ENCODE data around the gene GULP1.

Gene GULP1

DNA sequence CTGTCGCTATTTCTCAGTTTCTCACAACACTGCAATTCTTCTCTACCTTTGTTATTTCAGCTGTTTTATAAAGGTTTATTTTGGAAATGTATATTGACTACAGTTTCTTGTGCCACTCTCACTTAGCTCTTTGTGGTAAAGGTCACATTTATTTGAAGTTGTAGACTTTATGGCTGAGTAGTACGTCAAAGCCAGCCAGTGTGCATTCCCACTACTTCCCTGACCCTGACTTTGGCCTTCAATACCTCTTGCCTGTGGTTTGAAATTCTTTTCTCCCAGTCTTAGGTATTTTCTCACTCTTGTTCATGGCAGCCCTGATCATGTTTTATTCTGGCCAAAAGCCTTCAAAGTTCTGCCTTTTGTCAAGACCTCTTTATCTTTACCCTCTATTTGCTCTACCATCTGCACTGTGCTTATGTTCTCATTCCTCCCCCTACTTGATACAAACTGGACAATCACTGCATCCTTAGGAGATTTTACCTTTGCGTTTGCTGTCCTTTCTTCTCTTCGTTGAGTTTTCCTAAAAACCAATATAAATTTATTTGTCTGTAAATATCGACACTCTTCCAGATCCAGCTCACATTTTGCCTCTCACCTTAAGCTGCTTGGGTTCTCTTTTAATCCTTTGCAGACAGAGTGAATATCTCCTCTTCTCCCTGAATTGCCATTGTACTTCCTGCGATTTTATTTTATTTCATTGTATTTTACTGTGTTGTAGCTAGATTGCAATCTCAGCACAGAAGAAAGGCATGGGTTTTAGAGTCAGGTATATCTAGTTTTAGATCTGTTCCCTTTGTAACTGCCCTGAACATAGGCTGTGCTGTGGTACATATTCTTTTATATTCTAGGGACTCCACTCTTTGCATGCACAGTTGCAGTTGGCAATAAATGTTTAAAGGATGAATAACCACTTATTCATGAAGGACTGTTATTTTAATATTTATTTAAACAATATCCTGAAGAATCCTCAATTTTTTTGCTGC, 31.2 kb downstream of the GULP1 start:
- no peak for DNase-seq

DNA sequence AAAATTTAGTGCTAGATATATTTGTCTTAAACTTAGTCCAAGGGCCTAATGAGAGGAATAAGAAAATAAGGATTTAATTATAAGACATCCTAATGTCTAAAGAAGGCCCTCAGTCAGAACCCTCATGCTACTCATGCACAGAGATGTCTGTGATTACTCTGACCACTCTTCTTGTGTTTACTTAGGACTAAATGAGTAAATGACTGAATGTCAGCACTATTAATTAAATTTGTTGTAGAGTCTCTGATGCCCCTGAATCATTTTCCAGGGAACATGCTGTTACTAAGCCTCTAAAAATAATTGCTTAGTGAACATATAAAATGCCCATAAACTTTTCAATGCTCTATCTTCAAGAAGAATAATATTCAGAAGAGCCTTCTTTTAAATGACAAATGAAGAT, 32.4 kb downstream of the GULP1 start:
- DNase-seq, result no peak

DNA sequence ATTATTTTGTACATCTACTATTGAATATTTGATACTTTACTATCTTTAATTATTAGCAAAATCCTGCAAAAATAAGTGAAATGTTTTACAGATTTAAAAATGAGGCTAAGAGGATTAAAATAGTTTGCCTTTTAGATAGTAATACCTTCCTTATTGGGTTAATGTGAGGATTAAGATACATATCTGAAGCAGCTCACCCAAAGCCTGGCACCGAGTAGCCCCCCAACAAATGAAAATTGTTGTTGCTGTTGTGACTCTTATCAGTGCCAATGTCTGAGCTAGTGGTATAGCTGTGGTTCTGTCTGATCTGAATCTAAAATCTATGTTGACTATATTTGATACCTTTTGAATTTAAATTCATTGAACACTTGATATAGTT, 34.6 kb downstream of the GULP1 start:
- no peak for DNase-seq

DNA sequence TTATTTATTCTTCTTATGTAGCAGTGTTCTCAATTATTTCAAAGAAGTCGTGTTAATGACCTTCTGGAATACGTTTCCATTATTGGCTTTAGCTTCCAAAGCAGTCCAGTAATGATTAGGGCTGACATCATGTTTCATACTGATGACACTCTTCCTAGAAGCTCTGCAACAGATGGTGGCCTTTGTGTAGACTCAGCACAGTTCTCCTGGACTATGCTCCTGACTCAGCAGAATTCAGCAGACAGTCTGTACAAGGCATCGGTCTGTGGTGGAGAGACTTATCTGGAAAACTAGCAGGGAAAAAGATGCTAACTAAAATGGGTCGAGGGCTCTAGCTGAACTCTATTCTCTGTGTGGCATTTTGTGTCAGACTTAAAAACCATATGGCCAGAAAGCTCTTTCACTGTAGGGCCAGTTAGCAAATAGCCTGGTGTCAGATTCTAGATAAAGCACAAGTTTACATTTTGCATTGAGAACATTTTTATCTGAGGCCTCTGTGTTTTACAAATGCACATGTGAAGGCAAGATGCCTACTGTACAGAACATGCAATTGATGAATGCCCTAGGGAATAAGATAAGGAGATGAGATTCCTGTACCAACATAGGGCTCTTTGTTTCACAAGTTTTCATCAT, 35.1 kb downstream of the GULP1 start:
- no peak for DNase-seq

DNA sequence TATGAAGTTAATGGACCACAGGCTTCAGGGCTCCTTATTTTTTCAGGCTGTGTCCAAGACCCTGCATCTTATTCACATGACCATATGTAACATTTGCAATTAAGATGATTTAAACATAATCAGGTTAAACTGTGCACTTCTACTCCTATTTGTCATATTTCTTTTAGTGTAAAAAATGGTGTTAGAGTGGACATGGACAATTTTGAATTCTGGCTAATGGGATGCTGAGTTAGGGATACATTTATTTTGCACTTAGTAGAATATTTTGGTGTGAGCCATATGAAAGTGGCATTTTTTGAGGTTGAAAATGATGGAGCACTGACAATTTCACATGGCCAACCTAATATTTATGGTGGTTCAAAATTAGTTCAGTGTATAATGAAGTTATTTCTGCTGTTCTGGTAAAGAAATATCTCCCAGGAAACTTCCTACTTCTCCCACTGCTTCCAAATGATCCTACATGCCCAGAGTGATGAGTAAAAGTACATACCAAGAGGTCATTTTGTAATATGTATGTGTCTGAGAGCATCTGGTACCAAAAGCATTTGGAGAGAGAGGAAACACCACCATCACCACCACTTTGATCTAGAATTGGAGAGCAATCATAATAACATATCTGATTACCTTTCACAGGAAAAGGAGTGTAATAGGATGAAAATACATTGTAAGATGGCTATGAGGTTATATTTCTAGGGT, 36.0 kb downstream of the GULP1 start:
- DNase-seq, result no peak

DNA sequence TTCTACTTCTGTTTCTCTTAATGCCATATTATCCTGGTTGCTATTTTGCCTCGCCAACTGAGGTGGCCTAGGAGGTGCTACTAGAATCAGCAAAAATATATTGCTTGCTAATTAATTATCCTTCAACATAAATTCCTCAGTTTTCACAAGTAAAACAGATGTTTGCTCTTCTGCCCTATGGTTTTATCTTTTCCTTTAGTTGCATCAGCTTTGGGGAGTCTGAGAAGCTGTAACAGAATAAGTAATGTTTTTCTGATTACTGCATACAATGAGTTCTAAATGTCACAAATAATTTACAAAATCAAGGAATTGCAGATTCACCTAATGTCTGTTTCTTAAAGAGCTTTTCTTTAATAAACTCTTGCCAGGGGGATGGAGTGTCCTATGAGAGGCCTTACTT, 36.7 kb downstream of the GULP1 start:
- no peak for DNase-seq

DNA sequence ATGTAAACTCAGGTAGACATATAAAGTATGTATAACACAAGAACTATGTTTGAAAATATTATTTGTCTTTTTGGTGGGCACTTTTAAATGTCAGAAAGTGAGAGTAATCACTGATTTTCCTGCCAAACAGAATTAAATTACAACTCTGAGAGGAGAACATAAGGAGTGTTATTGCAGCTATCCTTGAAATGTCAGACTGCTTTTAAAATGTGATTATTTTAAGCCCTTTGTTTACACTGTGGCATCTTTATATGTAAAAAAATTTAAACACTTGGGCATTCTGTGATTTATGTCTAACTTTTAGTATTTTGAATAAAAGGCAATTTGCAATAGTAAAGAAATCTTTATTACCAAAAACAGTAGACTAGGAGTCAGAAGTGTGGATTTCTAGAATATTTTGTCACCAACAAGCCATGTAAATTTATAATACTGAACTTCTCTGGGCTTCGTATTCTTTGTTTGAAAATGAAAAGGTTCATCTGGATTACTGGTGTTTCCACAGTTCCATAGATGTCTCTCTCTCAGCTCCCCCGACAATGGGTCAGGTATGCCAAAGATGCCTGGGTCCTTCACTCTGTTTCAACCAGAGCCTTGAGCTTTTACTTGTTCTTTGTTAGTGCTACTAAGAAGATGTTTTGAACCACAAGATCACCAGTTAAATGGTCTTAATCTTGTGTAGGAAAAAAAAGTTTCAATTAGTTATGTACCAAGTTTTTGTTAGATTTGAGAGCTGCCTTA, 38.8 kb downstream of the GULP1 start:
- no peak for DNase-seq

DNA sequence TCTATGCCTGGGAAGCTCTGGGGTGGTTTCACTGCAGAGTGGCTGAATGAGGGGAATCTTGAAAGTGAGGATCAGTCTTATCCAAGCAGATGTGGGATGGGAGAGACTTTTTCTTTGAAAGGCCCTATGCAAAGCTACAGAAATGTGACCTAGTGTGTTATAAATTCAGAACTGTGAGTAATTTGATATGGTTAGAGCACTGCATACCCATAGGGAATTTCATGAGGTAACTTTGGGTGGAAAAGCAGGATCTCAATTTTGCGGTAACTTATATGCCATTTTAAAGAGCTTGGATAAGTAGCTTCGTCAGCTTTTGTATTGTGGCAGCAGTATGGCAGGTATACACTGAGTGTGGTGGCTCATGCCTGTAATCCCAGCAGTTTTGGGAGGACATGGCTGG, 40.9 kb downstream of the GULP1 start:
- DNase-seq, result no peak

DNA sequence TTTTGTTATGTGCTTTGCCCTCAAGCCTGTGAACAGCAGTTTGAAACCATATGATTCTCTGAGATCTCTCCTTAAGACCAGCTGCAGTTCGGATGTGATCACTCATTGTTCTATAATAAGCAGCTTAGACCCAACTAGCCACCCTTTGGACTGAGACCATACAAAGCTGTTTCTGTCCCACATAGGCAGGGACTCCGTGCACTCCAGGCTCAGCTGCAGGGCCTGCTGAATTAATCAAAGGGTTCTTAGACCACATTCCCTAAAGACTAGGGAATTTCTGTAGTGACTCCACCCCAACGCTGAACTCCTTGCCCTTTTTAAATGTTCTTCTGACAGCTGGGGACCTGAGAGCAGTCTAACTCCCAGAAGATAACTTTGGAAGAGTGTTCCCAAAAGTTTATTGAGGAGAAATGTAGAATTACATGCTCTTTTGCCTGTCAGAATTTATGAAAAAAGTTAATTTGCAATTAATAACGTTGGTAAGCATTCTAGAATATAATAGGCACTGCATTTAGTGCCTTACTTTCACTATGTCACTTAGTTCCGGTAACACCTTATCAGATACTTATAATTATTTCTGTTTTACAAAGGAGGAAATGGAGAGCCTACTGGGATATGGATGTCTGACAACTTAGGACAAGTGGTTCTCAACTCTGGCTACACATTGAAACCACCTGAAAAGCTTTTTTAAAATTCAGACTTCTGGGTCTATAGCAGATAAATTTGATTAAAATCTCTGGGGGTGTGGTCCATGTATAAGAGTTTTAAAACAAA, 42.3 kb downstream of the GULP1 start:
- no peak for DNase-seq

DNA sequence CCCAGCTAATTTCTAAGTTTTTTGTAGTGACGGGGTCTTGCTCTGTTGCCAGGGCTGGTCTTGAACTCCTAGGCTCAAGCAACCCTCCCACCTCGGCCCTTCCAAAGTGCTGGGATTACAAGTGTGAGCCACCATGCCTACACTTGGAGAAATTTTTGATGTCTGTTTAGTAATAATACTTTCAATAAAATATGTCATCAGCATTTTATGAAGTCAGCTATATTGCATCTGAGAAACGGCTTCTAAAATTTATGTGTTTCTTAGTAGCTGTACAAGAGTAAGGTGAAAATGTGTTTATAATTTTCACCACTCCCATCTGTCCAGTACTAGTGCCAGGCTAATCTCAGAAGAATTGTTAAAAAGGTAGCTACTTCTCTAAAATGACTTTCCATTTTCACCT, 46.8 kb downstream of the GULP1 start:
- DNase-seq, result no peak

DNA sequence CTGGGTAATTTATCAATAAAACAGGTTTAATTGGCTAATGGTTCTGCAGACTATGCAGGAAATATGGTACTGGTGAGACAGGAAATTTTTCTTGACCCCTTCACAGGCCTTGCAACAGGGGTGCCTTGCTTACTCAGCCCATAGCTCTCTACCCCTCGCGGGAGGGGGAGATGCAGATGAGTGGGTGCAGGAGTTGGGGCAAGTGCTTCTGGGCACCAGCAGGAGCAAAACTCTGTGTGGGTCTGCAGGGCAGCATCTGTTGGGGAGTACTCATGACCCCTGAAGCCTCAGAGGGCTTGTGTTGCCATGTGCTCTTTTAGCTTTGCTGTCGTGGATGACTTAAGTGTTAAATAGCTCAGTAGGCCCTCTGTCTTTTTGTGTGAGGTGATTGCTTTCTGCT, 48.6 kb downstream of the GULP1 start:
- no peak for DNase-seq

DNA sequence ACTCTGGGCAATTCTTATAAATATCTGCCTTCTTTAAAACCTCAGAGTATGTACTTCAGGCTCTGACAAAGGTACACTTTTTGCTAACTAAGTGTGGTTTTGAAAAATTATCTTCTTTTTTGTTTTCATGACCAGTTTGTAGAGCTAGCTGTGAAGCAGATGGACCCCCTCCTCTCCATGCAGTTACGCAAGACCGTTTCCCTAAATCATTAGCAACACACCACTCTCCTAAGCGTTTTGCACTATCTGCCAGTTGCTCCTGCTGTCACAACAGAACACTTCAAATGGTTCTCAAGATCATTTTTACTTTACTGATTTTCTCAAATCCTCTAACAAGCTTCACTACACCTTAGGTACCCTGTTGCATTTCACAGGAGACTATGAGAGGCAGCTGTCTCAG, 53.3 kb downstream of the GULP1 start:
- DNase-seq, result no peak

DNA sequence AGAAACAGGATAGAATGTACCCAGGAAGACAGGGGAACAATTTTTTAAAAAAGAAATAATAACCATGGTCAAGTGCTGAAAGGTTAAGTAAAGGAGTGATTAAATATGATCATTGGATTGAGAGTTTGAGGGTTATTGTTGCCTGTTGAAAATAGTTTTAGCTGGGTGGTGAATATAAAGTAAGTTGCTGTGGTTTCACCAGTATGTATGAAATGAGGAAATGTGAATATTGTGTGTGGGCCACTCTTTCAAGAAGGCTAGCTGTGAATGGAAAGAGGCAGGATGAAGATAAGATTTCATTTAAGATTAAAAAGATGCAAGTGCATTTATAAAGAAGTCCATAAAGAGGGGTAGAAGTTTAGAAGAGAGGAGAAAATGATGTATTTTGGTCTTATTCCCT, 53.8 kb downstream of the GULP1 start:
- DNase-seq, result no peak

DNA sequence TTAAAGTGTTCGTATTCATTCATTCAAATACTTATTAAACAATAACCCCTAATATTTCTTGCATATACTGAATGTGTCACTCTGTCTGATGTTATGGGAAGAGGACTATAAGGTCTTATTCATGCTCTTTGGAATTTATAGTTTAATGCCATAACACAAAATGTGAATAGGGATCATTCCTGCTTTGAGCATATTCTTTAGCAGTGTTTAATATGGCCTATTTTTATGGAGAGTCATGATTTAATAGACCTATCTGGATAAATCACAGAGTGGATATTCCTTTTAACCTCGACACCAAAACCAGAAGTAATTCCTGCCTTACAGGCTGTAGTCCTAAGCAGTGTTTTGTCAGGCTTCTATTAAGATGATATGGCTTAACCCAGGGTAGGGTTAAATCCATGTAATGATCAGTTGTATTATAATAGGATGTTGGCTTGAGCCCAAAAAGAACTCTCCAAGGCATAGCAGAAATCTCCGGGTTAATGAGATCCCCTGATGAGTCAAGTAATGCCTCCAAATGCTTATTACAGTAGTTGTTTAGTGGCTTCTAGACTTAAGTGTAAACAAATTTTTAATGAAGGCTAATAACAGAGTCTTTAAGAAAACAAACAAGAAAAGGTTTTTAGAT, 54.3 kb downstream of the GULP1 start:
- DNase-seq, result no peak

DNA sequence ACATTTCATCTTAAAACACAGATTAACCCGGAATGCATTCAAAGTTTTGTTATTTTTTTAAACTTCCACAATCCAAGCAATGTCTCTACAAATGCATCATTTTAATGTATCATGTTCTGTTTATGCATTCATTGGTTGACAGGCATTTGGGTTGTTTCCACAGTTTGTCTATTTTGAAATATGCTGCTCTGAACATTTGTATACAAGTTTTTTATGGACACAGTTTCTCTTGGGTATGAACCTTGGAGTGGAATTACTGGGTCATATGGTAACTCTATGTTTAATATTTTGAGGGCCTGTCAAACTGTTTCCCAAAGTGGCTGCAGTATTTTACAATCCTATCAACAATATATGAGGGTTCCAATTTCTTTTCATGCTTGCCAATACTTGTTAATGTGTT, 57.3 kb downstream of the GULP1 start:
- DNase-seq, result no peak

DNA sequence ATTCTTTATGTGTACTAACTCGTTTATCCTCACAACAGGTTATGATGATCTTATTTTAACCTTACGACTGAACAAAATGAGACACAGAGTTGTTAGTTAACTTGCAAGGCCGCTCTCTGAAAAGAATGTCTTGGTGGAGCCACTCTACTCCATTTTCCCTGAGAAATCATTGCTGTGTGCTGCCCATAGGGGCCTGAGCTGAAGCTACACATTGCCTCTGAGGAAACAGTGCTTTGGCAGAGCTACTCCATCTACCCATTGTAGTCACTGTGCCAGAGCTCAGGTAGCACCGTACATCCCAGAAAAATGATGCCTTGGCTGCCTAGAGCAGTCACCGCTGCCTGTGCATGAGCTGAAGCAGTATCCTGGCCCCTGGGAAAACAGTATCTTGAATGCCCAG, 61.6 kb downstream of the GULP1 start:
- DNase-seq, result no peak

DNA sequence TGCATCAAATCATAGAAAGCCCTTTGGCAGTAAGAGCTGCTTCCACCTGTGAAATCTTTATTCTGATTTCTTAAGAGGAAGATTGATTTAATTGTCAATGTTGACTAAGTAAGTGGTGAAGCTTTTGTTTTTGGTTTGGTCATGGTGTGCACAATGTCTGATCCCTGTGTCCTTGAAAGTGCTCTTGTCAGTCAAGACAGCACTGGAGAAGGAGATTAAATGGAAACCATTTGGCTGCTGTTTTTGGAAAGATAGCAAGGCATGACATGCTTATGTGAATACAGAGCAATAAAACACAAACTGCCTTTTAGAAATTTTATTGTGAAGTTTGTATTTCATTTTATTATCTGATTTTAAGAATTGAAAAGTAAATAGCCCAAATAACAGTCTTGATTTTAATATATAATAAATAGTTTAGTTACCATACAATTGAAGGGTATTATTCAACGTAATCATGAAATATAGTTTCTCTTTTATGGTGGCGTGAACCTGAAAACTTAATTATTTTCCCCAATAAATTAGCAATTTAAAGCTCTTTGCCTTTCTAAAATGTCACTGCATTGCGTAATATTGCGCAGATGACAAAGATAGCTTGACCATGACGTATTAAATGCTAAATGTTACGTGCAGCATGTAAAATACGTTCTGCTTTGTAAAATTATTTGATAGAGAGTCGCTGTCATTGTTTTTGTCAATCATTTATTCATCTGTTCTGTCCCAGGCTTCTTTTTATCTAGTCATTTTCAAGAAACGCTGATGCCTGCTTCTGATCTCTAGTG, 69.0 kb downstream of the GULP1 start:
- no peak for DNase-seq

DNA sequence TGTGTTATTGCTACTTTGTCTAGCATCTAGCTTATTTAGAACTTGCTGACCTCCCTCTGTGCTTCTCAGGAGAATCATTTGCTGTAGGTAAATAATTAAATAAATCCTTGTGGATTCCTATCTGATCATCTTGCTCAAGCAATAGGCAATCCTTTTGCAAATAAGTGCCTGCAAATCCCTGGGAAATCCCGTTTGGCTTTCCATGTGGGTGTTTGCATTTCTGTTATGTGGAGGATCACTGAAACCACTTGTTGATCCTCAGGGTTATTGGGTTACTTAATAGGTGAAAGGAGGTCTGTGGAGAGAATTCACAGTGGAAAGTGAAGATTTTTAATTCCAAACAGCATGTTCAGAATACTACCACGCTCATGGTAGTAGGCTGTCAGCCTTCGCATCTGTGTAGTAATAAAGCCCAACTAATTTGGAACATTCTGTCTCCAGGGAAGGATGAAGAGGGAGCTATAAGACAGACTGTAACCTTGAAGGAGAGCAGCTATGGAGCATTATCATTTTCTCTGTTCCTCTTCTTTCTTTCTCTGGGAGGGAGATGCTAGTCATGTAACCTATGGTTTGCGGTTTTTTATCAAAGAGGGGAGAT, 72.5 kb downstream of the GULP1 start:
- no peak for DNase-seq

DNA sequence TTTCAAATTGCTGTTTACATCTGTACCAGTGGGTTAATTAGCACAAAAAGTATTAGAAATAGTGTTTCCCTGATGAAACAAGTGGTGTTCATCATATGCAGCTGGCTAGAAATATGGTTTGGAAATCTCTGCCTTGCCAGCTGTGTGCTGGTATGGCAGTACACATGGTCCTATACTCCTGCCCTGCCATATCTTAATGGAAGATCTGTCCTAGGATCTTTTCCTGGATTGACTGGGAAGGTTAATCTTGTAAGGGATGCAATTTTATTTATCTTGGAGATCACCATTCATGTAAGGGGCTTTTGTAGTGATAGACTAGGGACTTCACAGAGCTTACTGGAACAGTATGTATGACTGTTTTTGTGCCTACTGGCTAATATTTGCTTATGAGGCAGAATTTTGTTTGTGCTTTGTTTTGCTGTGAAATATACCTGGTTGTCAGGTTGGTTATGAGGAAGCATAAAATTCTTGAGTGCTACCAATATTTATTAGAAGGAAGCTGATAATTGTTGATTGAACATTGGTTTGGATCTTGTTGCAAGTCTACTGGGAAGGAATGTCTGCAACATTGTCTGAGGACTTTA, 73.5 kb downstream of the GULP1 start:
- no peak for DNase-seq

DNA sequence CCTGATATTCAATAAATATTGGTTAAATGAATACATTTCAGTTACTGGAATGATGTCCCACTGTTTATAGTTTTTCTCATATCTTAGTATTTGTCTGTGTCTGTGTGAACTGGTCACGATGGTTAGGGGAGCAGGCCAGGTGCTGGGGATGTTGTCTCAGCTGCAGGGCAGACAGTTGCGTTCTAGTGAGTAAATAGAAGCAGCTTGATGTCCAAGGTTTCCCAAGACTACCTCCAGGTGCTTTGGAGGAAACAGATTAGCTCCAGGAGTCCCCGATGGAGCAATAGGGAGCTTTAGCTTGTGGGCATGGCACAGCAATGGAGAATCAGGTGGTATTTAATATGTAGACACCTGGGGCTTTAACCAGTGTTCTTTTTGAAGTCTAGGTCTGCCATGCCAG, 75.5 kb downstream of the GULP1 start:
- no peak for DNase-seq

Data from right kidney (tissue), 1 donor.